Measurements from ENCODE around the gene SULT1A1. TPM values are rescaled to one million over a fixed set of nuclear protein-coding genes. Genes with fewer than 3 reads are reported as not detected.

Gene SULT1A1
- total and polyA plus RNA-seq, 2 of the 13 experiments (the other 11 are each of a cell fraction or from before 2014, with no cell fraction given) = 114 to 147 TPM

DNA sequence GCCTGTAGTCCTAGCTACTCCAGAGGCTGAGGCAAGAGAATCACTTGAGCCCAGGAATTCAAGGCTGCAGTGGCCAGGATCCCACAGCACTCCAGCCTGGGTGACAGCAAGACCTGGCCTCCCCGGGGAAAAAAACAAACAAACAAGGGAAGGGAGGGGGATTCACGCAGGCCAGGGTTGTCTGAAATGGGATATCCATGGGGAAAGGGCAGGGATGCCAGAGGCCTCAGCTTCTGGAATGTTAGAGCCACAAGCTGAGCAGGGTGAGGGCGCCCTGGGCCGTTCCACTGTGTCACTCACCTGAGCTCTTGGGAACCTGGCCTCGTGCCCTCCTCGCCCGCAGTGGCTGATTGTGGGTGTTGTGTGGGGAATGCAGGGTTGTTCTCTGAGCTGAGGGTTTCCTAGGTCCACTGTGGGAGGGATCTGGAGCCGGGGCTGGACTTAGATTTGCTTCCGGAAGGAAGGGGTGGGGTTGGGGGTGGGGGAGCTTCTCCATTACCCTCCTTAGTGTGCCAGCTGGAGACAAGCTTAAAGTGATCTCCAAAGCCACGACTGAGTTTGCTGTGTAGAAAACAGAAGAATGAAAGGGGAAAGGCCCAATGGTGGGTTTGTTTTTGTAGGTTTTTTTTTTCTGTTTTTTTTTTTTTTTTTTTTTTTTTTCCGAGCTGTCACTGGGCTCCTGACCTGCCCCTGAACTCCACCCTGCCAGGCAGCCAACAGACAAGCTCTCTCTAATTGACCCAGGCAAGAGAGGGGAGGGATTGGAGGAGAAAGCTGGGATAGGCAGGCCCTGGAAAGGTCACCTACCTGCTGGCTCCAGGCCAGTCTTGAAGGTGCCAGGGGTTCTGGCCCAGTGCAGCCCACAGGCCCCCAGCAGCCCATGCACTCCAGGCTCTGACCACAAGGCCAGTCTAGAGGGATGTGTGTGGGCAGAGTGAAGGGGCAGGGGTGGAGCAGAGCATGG, at the start of gene SULT1A1 (continued):
- TF ChIP-seq, protein P1, sequence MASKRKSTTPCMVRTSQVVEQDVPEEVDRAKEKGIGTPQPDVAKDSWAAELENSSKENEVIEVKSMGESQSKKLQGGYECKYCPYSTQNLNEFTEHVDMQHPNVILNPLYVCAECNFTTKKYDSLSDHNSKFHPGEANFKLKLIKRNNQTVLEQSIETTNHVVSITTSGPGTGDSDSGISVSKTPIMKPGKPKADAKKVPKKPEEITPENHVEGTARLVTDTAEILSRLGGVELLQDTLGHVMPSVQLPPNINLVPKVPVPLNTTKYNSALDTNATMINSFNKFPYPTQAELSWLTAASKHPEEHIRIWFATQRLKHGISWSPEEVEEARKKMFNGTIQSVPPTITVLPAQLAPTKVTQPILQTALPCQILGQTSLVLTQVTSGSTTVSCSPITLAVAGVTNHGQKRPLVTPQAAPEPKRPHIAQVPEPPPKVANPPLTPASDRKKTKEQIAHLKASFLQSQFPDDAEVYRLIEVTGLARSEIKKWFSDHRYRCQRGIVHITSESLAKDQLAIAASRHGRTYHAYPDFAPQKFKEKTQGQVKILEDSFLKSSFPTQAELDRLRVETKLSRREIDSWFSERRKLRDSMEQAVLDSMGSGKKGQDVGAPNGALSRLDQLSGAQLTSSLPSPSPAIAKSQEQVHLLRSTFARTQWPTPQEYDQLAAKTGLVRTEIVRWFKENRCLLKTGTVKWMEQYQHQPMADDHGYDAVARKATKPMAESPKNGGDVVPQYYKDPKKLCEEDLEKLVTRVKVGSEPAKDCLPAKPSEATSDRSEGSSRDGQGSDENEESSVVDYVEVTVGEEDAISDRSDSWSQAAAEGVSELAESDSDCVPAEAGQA (IDR thresholded peaks at IDR 0.05; ENCODE audit: low read depth) = peak; percentile 46; the same call in 1 of the 2 replicates
- TF ChIP-seq, protein P1 (CRISPR knock-in tag; IDR thresholded peaks at IDR 0.05; ENCODE audit: borderline replicate concordance) = no peak
- TF ChIP-seq GPN1 (CRISPR knock-in tag; IDR thresholded peaks at IDR 0.05; ENCODE audit: borderline replicate concordance) (no peak), HDAC1 (CRISPR knock-in tag; IDR thresholded peaks at IDR 0.05) (peak; percentile 84), MYC (CRISPR knock-in tag; IDR thresholded peaks at IDR 0.05; ENCODE audit: borderline replicate concordance) (peak; percentile 69; the same call in 1 of the 2 replicates), ZNF431 (CRISPR knock-in tag; IDR thresholded peaks at IDR 0.05; ENCODE audit: borderline replicate concordance, low read depth) (peak; percentile 84; the same call in 1 of the 2 replicates), KAT2B (IDR thresholded peaks at IDR 0.05; ENCODE audit: borderline replicate concordance, low read depth, low read length) (0 out of 2 replicates have a peak, but pooled peaks have one; percentile 1), ZNF557 (CRISPR knock-in tag; IDR thresholded peaks at IDR 0.05) (peak; percentile 23; the same call in 1 of the 2 replicates), ZFP36 (IDR thresholded peaks at IDR 0.05; ENCODE audit: borderline replicate concordance, low read depth, low read length, partially characterized antibody) (no peak), NFRKB (IDR thresholded peaks at IDR 0.05) (no peak), TMF1 (CRISPR knock-in tag; IDR thresholded peaks at IDR 0.05; ENCODE audit: low read depth) (no peak), ZBTB3 (CRISPR knock-in tag; IDR thresholded peaks at IDR 0.05; ENCODE audit: borderline replicate concordance, low read depth) (no peak), AGO1 (IDR thresholded peaks at IDR 0.05; ENCODE audit: low read depth, low read length, poor library complexity, severe bottlenecking) (no peak), ELF4 (CRISPR knock-in tag; IDR thresholded peaks at IDR 0.05; ENCODE audit: borderline replicate concordance) (0 out of 2 replicates have a peak, but pooled peaks have one; percentile 57), PITX1 (CRISPR knock-in tag; IDR thresholded peaks at IDR 0.05) (peak; percentile 74; the same call in 1 of the 2 replicates)
- TF ChIP-seq, protein P2, sequence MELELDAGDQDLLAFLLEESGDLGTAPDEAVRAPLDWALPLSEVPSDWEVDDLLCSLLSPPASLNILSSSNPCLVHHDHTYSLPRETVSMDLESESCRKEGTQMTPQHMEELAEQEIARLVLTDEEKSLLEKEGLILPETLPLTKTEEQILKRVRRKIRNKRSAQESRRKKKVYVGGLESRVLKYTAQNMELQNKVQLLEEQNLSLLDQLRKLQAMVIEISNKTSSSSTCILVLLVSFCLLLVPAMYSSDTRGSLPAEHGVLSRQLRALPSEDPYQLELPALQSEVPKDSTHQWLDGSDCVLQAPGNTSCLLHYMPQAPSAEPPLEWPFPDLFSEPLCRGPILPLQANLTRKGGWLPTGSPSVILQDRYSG (CRISPR knock-in tag; IDR thresholded peaks at IDR 0.05) = no peak
- TF ChIP-seq, protein P3, sequence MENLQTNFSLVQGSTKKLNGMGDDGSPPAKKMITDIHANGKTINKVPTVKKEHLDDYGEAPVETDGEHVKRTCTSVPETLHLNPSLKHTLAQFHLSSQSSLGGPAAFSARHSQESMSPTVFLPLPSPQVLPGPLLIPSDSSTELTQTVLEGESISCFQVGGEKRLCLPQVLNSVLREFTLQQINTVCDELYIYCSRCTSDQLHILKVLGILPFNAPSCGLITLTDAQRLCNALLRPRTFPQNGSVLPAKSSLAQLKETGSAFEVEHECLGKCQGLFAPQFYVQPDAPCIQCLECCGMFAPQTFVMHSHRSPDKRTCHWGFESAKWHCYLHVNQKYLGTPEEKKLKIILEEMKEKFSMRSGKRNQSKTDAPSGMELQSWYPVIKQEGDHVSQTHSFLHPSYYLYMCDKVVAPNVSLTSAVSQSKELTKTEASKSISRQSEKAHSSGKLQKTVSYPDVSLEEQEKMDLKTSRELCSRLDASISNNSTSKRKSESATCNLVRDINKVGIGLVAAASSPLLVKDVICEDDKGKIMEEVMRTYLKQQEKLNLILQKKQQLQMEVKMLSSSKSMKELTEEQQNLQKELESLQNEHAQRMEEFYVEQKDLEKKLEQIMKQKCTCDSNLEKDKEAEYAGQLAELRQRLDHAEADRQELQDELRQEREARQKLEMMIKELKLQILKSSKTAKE (CRISPR knock-in tag; IDR thresholded peaks at IDR 0.05; ENCODE audit: borderline replicate concordance) = no peak; the same call in 1 of the 2 replicates
- TF ChIP-seq, protein P4, sequence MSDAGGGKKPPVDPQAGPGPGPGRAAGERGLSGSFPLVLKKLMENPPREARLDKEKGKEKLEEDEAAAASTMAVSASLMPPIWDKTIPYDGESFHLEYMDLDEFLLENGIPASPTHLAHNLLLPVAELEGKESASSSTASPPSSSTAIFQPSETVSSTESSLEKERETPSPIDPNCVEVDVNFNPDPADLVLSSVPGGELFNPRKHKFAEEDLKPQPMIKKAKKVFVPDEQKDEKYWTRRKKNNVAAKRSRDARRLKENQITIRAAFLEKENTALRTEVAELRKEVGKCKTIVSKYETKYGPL (CRISPR knock-in tag; IDR thresholded peaks at IDR 0.05) = no peak
